Skeletal muscle satellite cell (primary cell): ENCODE data around the gene TVP23C. TPM values are rescaled to one million over a fixed set of nuclear protein-coding genes. Genes with fewer than 3 reads are reported as not detected.

ENCODE experiments used
- H3K27me3 ChIP-seq: 2 replicates; pipeline ENCODE4 v1.7.0; 2013; ENCODE audit warnings: low read length; ENCODE audit not compliant: control insufficient read depth, insufficient read depth
- H3K36me3 ChIP-seq: 2 replicates; pipeline ENCODE4 v1.7.0; 2013; ENCODE audit warnings: mild to moderate bottlenecking, control low read depth, low read length; ENCODE audit not compliant: insufficient read depth
- H3K4me1 ChIP-seq: 2 replicates; pipeline ENCODE4 v1.7.0; 2013; ENCODE audit warnings: low read length; ENCODE audit not compliant: control insufficient read depth, insufficient read depth
- H3K4me2 ChIP-seq: 2 replicates; pipeline ENCODE4 v1.7.0; 2013; ENCODE audit warnings: mild to moderate bottlenecking, low read length
- H3K4me3 ChIP-seq: 2 replicates; pipeline ENCODE4 v1.7.0; 2013; ENCODE audit warnings: low read length
- H3K9ac ChIP-seq: 2 replicates; pipeline ENCODE4 v1.7.0; 2013; ENCODE audit warnings: mild to moderate bottlenecking, low read depth, low read length, moderate library complexity
- H3K9me3 ChIP-seq: replicated peaks from 2 replicates; pipeline ENCODE4 v1.7.0; 2013; ENCODE audit warnings: mild to moderate bottlenecking, control low read depth, low read length
- small RNA-seq: library from RNA; depleted of rRNA; stranded (forward); fragments of <200 nt; gene quantifications from one replicate; pipeline ENCODE3, GENCODE V24; 2012

The TVP23C gene

GRCh38 chr17:15454346-15454745 lies 108.9 kb downstream of the TVP23C start:
- Histone ChIP-seq H3K27me3 (no peaks in the 10 kb centered on the region), H3K4me2 (no peak overlapping the region), H3K36me3 (no peaks in the 10 kb centered on the region), H3K9ac (no peak overlapping the region), H3K9me3 (no peaks in the 10 kb centered on the region), H3K4me1 (peaks cover 29% of the 10 kb centered on the region), H3K4me3 (no peak overlapping the region)

GRCh38 chr17:15453782-15454181 lies 109.5 kb downstream of the TVP23C start:
- Histone ChIP-seq H3K4me3 (no peak overlapping the region), H3K4me2 (no peak overlapping the region), H3K36me3 (no peaks in the 10 kb centered on the region), H3K9me3 (no peaks in the 10 kb centered on the region), H3K27me3 (no peaks in the 10 kb centered on the region), H3K9ac (no peak overlapping the region), H3K4me1 (peaks cover 29% of the 10 kb centered on the region)

GRCh38 chr17:15453246-15453645 lies 110.0 kb downstream of the TVP23C start:
- H3K4me1 ChIP-seq = peaks cover 28% of the 10 kb centered on the region
- H3K27me3 ChIP-seq = no peaks in the 10 kb centered on the region
- no peaks in the 10 kb centered on the region for H3K36me3 ChIP-seq
- no peak overlapping the region for H3K9ac ChIP-seq
- H3K9me3 ChIP-seq = no peaks in the 10 kb centered on the region
- no peak overlapping the region for H3K4me2 ChIP-seq
- no peak overlapping the region for H3K4me3 ChIP-seq

- Histone ChIP-seq H3K4me1 (peaks cover 23% of the 10 kb centered on the region), H3K9ac (no peak overlapping the region), H3K9me3 (no peaks in the 10 kb centered on the region), H3K4me3 (no peak overlapping the region), H3K36me3 (no peaks in the 10 kb centered on the region), H3K27me3 (no peaks in the 10 kb centered on the region), H3K4me2 (no peak overlapping the region)
Observed at GRCh38 chr17:15452746-15453145, 110.5 kb downstream of the TVP23C start.

Small RNA genes within 50 kb of the gene (small RNA-seq; reads per million reads assigned to genes)
- gene AC005838.1 (not detected), gene RF00090 (not detected)
